Measurements from ENCODE around the gene PANK2. TPM values are rescaled to one million over a fixed set of nuclear protein-coding genes. Genes with fewer than 3 reads are reported as not detected.
A peak's percentile ranks its signal among the peaks of the same experiment; 100 is the strongest.

The PANK2 gene
- total RNA-seq, 6 donors from 2014 or later = 34.3 to 58.7 (median 50.4) TPM

- Histone ChIP-seq H3K36me3 (no peaks in the 10 kb centered on the region), H3K27me3 (no peaks in the 10 kb centered on the region), H3K9me3 (no peaks in the 10 kb centered on the region), H3K4me1 (peaks cover 55 to 68% (median 60%) of the 10 kb centered on the region in 4 donors), H3K27ac (peak overlapping the region; percentile 96 to 100 (median 100)), H3K4me3 (peak overlapping the region; percentile 79 to 100 (median 98))
- TF ChIP-seq POLR2AphosphoS5 (IDR thresholded peaks at IDR 0.05) = no peak
- no peak for TF ChIP-seq POLR2A (IDR thresholded peaks at IDR 0.05)
- TF ChIP-seq CTCF (IDR thresholded peaks at IDR 0.05) = no peak
- TF ChIP-seq EP300 (IDR thresholded peaks at IDR 0.05) = no peak
- WGBS, 2 donors = 2 to 4% methylated on average over 3 of the region's 3 CpGs
- ATAC-seq (ENCODE audit: low FRiP score in 2 of 2) (no peak), DNase-seq (no peak)
Observed at GRCh38 chr20:3890398-3890751, 1.2 kb downstream of the PANK2 start.

GRCh38 chr20:3890999-3891929 lies 2.1 kb downstream of the PANK2 start:
- ATAC-seq (ENCODE audit: low FRiP score in 2 of 2) (no peak), DNase-seq (no peak)
- peak overlapping the region in 3 of 4 donors; percentile 99 to 100 (median 100) for H3K27ac ChIP-seq
- H3K36me3 ChIP-seq = no peaks in the 10 kb centered on the region
- no peaks in the 10 kb centered on the region for H3K27me3 ChIP-seq
- TF ChIP-seq EP300 (IDR thresholded peaks at IDR 0.05) = no peak
- TF ChIP-seq CTCF (IDR thresholded peaks at IDR 0.05) = no peak
- no peak for TF ChIP-seq POLR2AphosphoS5 (IDR thresholded peaks at IDR 0.05)
- peaks cover 59 to 76% (median 69%) of the 10 kb centered on the region in 4 donors for H3K4me1 ChIP-seq
- H3K4me3 ChIP-seq = peak overlapping the region in 3 of 4 donors; percentile 97 to 100 (median 100)
- H3K9me3 ChIP-seq = no peaks in the 10 kb centered on the region
- 40 to 43% methylated on average over 16 of the region's 16 CpGs for WGBS, 2 donors

- H3K36me3 ChIP-seq = no peaks in the 10 kb centered on the region
- no peaks in the 10 kb centered on the region for H3K27me3 ChIP-seq
- H3K4me1 ChIP-seq = peaks cover 76 to 97% (median 90%) of the 10 kb centered on the region in 4 donors
- no peak for DNase-seq
- no peak overlapping the region for H3K27ac ChIP-seq
- H3K9me3 ChIP-seq = no peaks in the 10 kb centered on the region
- TF ChIP-seq CTCF (IDR thresholded peaks at IDR 0.05) (no peak), EP300 (IDR thresholded peaks at IDR 0.05) (no peak), POLR2A (IDR thresholded peaks at IDR 0.05) (no peak), POLR2AphosphoS5 (IDR thresholded peaks at IDR 0.05) (no peak)
- no peak overlapping the region for H3K4me3 ChIP-seq
- no peak for ATAC-seq (ENCODE audit: low FRiP score in 2 of 2)
- WGBS, 2 donors = 69 to 77% methylated on average over 5 of the region's 5 CpGs
Observed at GRCh38 chr20:3894796-3895195, 5.6 kb downstream of the PANK2 start.

- no peaks in the 10 kb centered on the region for H3K27me3 ChIP-seq
- 74 to 85% methylated on average over 4 of the region's 4 CpGs for WGBS, 2 donors
- H3K27ac ChIP-seq = no peak overlapping the region
- peaks cover 83 to 97% (median 93%) of the 10 kb centered on the region in 4 donors for H3K4me1 ChIP-seq
- TF ChIP-seq EP300 (IDR thresholded peaks at IDR 0.05) (no peak), CTCF (IDR thresholded peaks at IDR 0.05) (no peak), POLR2AphosphoS5 (IDR thresholded peaks at IDR 0.05) (no peak), POLR2A (IDR thresholded peaks at IDR 0.05) (no peak)
- H3K9me3 ChIP-seq = no peaks in the 10 kb centered on the region
- no peak for DNase-seq
- H3K4me3 ChIP-seq = no peak overlapping the region
- no peak for ATAC-seq (ENCODE audit: low FRiP score in 2 of 2)
- H3K36me3 ChIP-seq = no peaks in the 10 kb centered on the region
Observed at GRCh38 chr20:3896302-3896701, 7.1 kb downstream of the PANK2 start.

Data from upper lobe of left lung (tissue), 6 donors.